H1 (cell line): ENCODE measurements around the gene MMP25.

Experiments
- BCL11A ChIP-seq, 2 experiments: IDR thresholded peaks; one replicate each; pipeline ENCODE4 v1.6.1; 2011; ENCODE audit warnings: low read depth in 2 of 2, low read length in 2 of 2, mild to moderate bottlenecking in 2 of 2
- EP300 ChIP-seq, 2 experiments: IDR thresholded peaks; 1 replicate in 1 of 2; 2 replicates in 1 of 2; pipeline ENCODE4 v1.6.1; 2011 to 2012; ENCODE audit warnings: low read depth in 2 of 2, low read length in 2 of 2, mild to moderate bottlenecking in 2 of 2, borderline replicate concordance in 1 of 2, inconsistent platforms in 1 of 2, moderate library complexity in 1 of 2
- FOSL1 ChIP-seq: IDR thresholded peaks from 2 replicates; pipeline ENCODE4 v1.6.1; 2011; ENCODE audit warnings: mild to moderate bottlenecking, low read depth, low read length, moderate library complexity; ENCODE audit not compliant: insufficient read depth
- HDAC6 ChIP-seq: IDR thresholded peaks from one replicate; pipeline ENCODE4 v1.7.1; 2012; ENCODE audit warnings: low read depth, mild to moderate bottlenecking, inconsistent platforms, low read length, moderate library complexity
- JUN ChIP-seq: IDR thresholded peaks from 2 replicates; pipeline ENCODE4 v1.6.1; 2011; ENCODE audit warnings: low read depth, mild to moderate bottlenecking, improper control_type of control experiment, low read length
- NANOG ChIP-seq: IDR thresholded peaks from 2 replicates; pipeline ENCODE4 v1.6.1; 2011; ENCODE audit warnings: low read length, low read depth, mild to moderate bottlenecking, inconsistent platforms; ENCODE audit not compliant: insufficient read depth, poor library complexity, severe bottlenecking
- POLR2A ChIP-seq, 2 experiments: IDR thresholded peaks; 1 replicate in 1 of 2; 2 replicates in 1 of 2; pipeline ENCODE4 v1.6.1; 2011; ENCODE audit warnings: low read depth in 2 of 2, low read length in 2 of 2, mild to moderate bottlenecking in 2 of 2; ENCODE audit errors: control extremely low read depth in 1 of 2
- RAD21 ChIP-seq, 2 experiments: IDR thresholded peaks in 1 of 2; conservative IDR thresholded peaks in 1 of 2; 2 replicates each; pipeline ENCODE4 v1.6.1; 2011; ENCODE audit warnings: low read depth in 2 of 2, low read length in 2 of 2, improper control_type of control experiment in 1 of 2, inconsistent platforms in 1 of 2, mild to moderate bottlenecking in 1 of 2, moderate library complexity in 1 of 2
- SIN3A ChIP-seq, 2 experiments: IDR thresholded peaks in 1 of 2; conservative IDR thresholded peaks in 1 of 2; 2 replicates each; pipeline ENCODE4 v1.6.1; 2011 to 2012; ENCODE audit warnings: low read length in 2 of 2, improper control_type of control experiment in 1 of 2, low read depth in 1 of 2, mild to moderate bottlenecking in 1 of 2
- SP1 ChIP-seq: IDR thresholded peaks from 2 replicates; pipeline ENCODE4 v1.6.1; 2011; ENCODE audit warnings: low read depth, low read length
- TF ChIP-seq, protein P1 (sequence below), 3 experiments: IDR thresholded peaks; 1 replicate in 2 of 3; 2 replicates in 1 of 3; pipeline versions ENCODE4 v1.5.1 to v1.6.1; 2011; ENCODE audit warnings: low read length in 3 of 3, mild to moderate bottlenecking in 3 of 3, inconsistent platforms in 2 of 3, low read depth in 1 of 3, moderate library complexity in 1 of 3; ENCODE audit not compliant: insufficient read depth in 1 of 3; ENCODE audit errors: control extremely low read depth in 1 of 3
- TF ChIP-seq, protein P2 (sequence below): IDR thresholded peaks from 2 replicates; pipeline ENCODE4 v1.6.1; 2011; ENCODE audit warnings: low read length, improper control_type of control experiment
- TF ChIP-seq, protein P3 (sequence below): IDR thresholded peaks from 2 replicates; pipeline ENCODE4 v1.6.1; 2011; ENCODE audit warnings: low read depth, mild to moderate bottlenecking, low read length; ENCODE audit not compliant: insufficient read depth
- TF ChIP-seq, protein P4 (sequence below): IDR thresholded peaks from 2 replicates; pipeline ENCODE4 v1.6.1; 2012; ENCODE audit warnings: low read length, inconsistent platforms

DNA sequence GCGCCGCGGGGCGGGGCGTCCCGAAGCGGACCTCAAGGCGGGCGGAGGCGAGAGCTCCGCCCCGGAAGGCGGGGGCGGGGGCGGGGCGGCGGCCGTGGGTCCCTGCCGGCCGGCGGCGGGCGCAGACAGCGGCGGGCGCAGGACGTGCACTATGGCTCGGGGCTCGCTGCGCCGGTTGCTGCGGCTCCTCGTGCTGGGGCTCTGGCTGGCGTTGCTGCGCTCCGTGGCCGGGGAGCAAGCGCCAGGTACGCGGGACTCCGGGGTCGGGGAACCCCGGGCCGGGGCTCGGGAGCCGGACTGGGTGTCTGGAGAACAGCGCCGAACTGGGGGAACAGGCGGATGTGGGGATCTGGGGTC lies 26.1 kb upstream of the MMP25 start, which contains the start of gene TNFRSF12A:
- TF ChIP-seq, protein P1, sequence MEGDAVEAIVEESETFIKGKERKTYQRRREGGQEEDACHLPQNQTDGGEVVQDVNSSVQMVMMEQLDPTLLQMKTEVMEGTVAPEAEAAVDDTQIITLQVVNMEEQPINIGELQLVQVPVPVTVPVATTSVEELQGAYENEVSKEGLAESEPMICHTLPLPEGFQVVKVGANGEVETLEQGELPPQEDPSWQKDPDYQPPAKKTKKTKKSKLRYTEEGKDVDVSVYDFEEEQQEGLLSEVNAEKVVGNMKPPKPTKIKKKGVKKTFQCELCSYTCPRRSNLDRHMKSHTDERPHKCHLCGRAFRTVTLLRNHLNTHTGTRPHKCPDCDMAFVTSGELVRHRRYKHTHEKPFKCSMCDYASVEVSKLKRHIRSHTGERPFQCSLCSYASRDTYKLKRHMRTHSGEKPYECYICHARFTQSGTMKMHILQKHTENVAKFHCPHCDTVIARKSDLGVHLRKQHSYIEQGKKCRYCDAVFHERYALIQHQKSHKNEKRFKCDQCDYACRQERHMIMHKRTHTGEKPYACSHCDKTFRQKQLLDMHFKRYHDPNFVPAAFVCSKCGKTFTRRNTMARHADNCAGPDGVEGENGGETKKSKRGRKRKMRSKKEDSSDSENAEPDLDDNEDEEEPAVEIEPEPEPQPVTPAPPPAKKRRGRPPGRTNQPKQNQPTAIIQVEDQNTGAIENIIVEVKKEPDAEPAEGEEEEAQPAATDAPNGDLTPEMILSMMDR (IDR thresholded peaks at IDR 0.05; ENCODE audit: control extremely low read depth in 1 of 3, insufficient read depth in 1 of 3, low read depth in 1 of 3, low read length in 3 of 3), result peak in 1 of 3 experiments; percentile 3; a peak in 1 of 4 replicates
- TF ChIP-seq, protein P2, sequence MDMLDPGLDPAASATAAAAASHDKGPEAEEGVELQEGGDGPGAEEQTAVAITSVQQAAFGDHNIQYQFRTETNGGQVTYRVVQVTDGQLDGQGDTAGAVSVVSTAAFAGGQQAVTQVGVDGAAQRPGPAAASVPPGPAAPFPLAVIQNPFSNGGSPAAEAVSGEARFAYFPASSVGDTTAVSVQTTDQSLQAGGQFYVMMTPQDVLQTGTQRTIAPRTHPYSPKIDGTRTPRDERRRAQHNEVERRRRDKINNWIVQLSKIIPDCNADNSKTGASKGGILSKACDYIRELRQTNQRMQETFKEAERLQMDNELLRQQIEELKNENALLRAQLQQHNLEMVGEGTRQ, result no peak
- TF ChIP-seq POLR2A (IDR thresholded peaks at IDR 0.05; ENCODE audit: control extremely low read depth in 1 of 2, low read depth in 2 of 2, low read length in 2 of 2), result peak; percentile 19 to 68; a peak in 2 of 3 replicates
- peak; percentile 21 for TF ChIP-seq NANOG
- TF ChIP-seq FOSL1, result 0 out of 2 replicates have a peak, but pooled peaks have one; percentile 26
- no peak for TF ChIP-seq JUN
- TF ChIP-seq SP1, result no peak
- TF ChIP-seq, protein P3, sequence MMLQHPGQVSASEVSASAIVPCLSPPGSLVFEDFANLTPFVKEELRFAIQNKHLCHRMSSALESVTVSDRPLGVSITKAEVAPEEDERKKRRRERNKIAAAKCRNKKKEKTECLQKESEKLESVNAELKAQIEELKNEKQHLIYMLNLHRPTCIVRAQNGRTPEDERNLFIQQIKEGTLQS, result no peak
- no peak for TF ChIP-seq RAD21 (IDR thresholded peaks at IDR 0.05 in 1 of 2, conservative IDR thresholded peaks at IDR 0.05 in 1 of 2; ENCODE audit: low read depth in 2 of 2, low read length in 2 of 2)
- no peak for TF ChIP-seq BCL11A (IDR thresholded peaks at IDR 0.05; ENCODE audit: low read depth in 2 of 2, low read length in 2 of 2)
- TF ChIP-seq SIN3A (conservative IDR thresholded peaks at IDR 0.05 in 1 of 2, IDR thresholded peaks at IDR 0.05 in 1 of 2; ENCODE audit: low read depth in 1 of 2, low read length in 2 of 2), result peak in 1 of 2 experiments; percentile 72; a peak in 1 of 4 replicates
- TF ChIP-seq EP300 (IDR thresholded peaks at IDR 0.05; ENCODE audit: borderline replicate concordance in 1 of 2, low read depth in 2 of 2, low read length in 2 of 2), result no peak
- TF ChIP-seq HDAC6, result no peak
- TF ChIP-seq, protein P4, sequence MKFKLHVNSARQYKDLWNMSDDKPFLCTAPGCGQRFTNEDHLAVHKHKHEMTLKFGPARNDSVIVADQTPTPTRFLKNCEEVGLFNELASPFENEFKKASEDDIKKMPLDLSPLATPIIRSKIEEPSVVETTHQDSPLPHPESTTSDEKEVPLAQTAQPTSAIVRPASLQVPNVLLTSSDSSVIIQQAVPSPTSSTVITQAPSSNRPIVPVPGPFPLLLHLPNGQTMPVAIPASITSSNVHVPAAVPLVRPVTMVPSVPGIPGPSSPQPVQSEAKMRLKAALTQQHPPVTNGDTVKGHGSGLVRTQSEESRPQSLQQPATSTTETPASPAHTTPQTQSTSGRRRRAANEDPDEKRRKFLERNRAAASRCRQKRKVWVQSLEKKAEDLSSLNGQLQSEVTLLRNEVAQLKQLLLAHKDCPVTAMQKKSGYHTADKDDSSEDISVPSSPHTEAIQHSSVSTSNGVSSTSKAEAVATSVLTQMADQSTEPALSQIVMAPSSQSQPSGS, result no peak
